Hepatocyte (in vitro differentiated cells): ENCODE data around the gene TLCD1.

Experiments used
- EZH2 ChIP-seq: fragments of 200-600 bp; sonication (generic); IDR thresholded peaks from 2 replicates; pipeline ENCODE4 v1.6.1; 2016; ENCODE audit warnings: antibody characterized with exemption, mild to moderate bottlenecking, borderline replicate concordance
- EZH2phosphoT487 ChIP-seq: fragments of 200-600 bp; sonication (generic); IDR thresholded peaks from one replicate; pipeline ENCODE4 v1.6.1; 2018; ENCODE audit warnings: antibody characterized with exemption, mild to moderate bottlenecking, low read depth, moderate library complexity; ENCODE audit not compliant: unreplicated experiment, severe bottlenecking
- TF ChIP-seq, protein P1 (sequence below): fragments of 200-600 bp; sonication (generic); IDR thresholded peaks from 2 replicates; pipeline ENCODE4 v1.5.1; 2016; ENCODE audit warnings: antibody characterized with exemption, mild to moderate bottlenecking; ENCODE audit not compliant: poor library complexity

DNA sequence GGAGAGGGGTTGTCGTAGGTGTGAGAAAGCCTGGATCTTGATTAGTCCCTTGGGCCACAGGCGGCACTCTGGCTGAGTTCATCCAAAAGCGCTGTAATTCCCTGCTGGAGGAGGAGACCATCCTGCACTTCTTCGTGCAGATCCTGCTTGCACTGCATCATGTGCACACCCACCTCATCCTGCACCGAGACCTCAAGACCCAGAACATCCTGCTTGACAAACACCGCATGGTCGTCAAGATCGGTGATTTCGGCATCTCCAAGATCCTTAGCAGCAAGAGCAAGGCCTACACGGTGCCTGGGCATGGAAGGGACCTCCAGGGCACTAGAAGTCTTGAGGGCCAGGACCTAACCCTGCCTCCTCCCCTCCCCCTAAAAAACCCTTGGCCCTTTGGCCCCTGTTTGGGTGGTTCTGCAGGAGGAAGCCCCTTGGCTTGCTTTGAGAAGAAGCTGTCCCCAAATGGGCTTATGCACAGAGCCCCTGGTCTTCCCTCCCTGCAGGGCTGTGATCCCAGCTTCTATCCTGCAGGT, 8.7 kb upstream of the TLCD1 start:
- TF ChIP-seq, protein P1, sequence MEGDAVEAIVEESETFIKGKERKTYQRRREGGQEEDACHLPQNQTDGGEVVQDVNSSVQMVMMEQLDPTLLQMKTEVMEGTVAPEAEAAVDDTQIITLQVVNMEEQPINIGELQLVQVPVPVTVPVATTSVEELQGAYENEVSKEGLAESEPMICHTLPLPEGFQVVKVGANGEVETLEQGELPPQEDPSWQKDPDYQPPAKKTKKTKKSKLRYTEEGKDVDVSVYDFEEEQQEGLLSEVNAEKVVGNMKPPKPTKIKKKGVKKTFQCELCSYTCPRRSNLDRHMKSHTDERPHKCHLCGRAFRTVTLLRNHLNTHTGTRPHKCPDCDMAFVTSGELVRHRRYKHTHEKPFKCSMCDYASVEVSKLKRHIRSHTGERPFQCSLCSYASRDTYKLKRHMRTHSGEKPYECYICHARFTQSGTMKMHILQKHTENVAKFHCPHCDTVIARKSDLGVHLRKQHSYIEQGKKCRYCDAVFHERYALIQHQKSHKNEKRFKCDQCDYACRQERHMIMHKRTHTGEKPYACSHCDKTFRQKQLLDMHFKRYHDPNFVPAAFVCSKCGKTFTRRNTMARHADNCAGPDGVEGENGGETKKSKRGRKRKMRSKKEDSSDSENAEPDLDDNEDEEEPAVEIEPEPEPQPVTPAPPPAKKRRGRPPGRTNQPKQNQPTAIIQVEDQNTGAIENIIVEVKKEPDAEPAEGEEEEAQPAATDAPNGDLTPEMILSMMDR, result no peak
- no peak for TF ChIP-seq EZH2phosphoT487
- TF ChIP-seq EZH2, result no peak
